A673 (cell line): ENCODE measurements around the gene GPR39. TPM values are rescaled to one million over a fixed set of nuclear protein-coding genes. Genes with fewer than 3 reads are reported as not detected.

Experiments
- BruUV-seq: library from RNA; stranded (reverse); fragments of 400-500 nt; replicated peaks from 2 replicates; lab custom pipeline; 2021; lab: Mats Ljungman, UMichigan
- CTCF ChIA-PET: fragments of 300-600 bp; sonication (Branson Sonifier 250); formaldehyde crosslinking; loops from one replicate; lab custom pipeline; 2022; ENCODE audit warnings: antibody characterized with exemption; lab: Charles Lee
- POLR2A ChIA-PET: fragments of 300-600 bp; sonication (Branson Sonifier 250); formaldehyde crosslinking; loops from one replicate; lab custom pipeline; 2022; ENCODE audit warnings: antibody characterized with exemption; ENCODE audit not compliant: low non-redundant PET; lab: Charles Lee
- DNase-seq: peaks from one replicate; pipeline ENCODE4 v3.0.0-alpha.2; 2015; ENCODE audit warnings: low spot score
- H3K27ac ChIP-seq: fragments of 200-600 bp; sonication (generic); 2 replicates; pipeline ENCODE4 v1.5.1; 2016; ENCODE audit warnings: mixed run types, low read depth, mild to moderate bottlenecking, mixed read lengths, antibody characterized with exemption, low read length; ENCODE audit not compliant: poor library complexity, severe bottlenecking
- H3K27me3 ChIP-seq: fragments of 200-600 bp; sonication (generic); replicated peaks from 2 replicates; pipeline ENCODE4 v1.6.1; 2017; ENCODE audit warnings: mixed run types, low read depth, mild to moderate bottlenecking, mixed read lengths, antibody characterized with exemption, low read length; ENCODE audit not compliant: insufficient read depth, poor library complexity
- H3K36me3 ChIP-seq: fragments of 200-600 bp; sonication (generic); 2 replicates; pipeline ENCODE4 v1.6.1; 2016; ENCODE audit warnings: mixed run types, mild to moderate bottlenecking, mixed read lengths, antibody characterized with exemption, low read length; ENCODE audit not compliant: insufficient read depth, poor library complexity, severe bottlenecking
- H3K4me1 ChIP-seq: fragments of 200-600 bp; sonication (generic); 2 replicates; pipeline ENCODE4 v1.6.1; 2017; ENCODE audit warnings: mixed run types, mild to moderate bottlenecking, mixed read lengths, antibody characterized with exemption, low read length; ENCODE audit not compliant: insufficient read depth, poor library complexity, severe bottlenecking
- H3K4me3 ChIP-seq: fragments of 200-600 bp; sonication (generic); 2 replicates; pipeline ENCODE4 v1.5.1; 2016; ENCODE audit warnings: low read depth, mixed run types, mild to moderate bottlenecking, mixed read lengths, low read length; ENCODE audit not compliant: poor library complexity, severe bottlenecking
- H3K9me3 ChIP-seq: fragments of 200-600 bp; sonication (generic); 2 replicates; pipeline ENCODE4 v1.6.1; 2016; ENCODE audit warnings: mixed run types, low read depth, mild to moderate bottlenecking, mixed read lengths, antibody characterized with exemption, low read length; ENCODE audit not compliant: poor library complexity, severe bottlenecking
- CTCF ChIP-seq: fragments of 300-800, 200-600 bp; sonication (generic); conservative IDR thresholded peaks from 2 replicates; pipeline ENCODE4 v1.5.1; 2017; ENCODE audit warnings: low read depth, mild to moderate bottlenecking, antibody characterized with exemption, low read length, moderate library complexity, mixed read lengths
- EZH2 ChIP-seq: fragments of 200-600 bp; sonication (generic); IDR thresholded peaks from 2 replicates; pipeline ENCODE4 v1.6.1; 2017; ENCODE audit warnings: borderline replicate concordance, low read depth, mild to moderate bottlenecking, mixed read lengths, antibody characterized with exemption, low read length; ENCODE audit not compliant: poor library complexity, severe bottlenecking
- intact Hi-C: fragments of 100-400 bp; cut with micrococcal nuclease; formaldehyde crosslinking; loops from one replicate; pipeline ENCODE4 v1.10.0; 2022; ENCODE audit not compliant: unreplicated experiment
- total RNA-seq: library from RNA; stranded (reverse); gene quantifications from 2 replicates; pipeline ENCODE4 v1.2.3, GENCODE V29; 2021

GPR39 gene
- total RNA-seq, 1 experiment from 2014 or later, result 3.6 TPM

DNA sequence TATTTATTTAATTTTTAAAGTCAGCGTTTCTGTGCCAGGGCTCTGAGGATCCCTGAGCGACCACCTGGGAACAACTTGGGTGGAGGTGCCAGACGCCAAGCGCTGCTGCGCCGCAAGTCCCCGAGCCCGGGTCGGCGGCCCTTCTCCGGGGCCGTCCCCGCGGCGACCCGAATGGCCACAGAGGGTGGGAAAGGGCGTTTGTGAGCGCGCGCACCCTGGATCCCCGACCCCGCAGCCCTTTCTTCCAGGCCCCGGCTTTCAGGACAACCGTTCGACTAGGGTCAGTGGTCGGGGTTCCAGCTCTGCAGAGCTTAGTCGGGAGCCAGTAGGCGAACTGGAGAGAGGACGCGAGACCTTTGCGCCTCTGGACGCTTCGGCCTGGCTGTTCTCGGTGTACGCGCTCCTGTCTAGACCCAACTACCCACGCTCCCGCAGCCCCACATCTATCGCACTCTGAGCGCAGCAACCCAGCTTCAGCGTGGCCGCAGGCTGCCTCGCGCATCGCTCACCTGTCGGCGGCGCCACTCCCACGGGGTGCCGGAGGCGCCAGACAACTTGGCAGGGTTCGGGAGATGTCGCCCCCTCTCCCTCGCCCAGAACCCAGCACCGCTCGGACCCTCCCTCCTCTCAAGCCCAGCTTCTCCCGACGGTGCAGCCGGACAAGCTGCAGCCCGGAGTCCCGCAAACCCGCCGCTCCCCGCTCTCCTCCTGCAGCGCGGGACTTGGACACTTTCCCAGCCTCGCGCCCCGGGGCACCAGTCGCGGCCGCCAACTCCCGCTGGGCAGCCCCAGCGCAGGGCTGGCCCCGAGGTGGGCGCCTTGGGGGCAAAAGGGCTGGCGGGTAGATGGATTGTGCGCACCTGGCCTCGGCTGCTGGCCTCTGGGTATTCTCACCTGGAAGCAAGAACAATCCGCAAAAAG is 252.6 kb downstream of the GPR39 start:
- DNase-seq, result peak; percentile 24
- Histone ChIP-seq H3K27ac (no peak overlapping the region), H3K27me3 (no peaks in the 10 kb centered on the region), H3K36me3 (no peaks in the 10 kb centered on the region), H3K9me3 (no peaks in the 10 kb centered on the region), H3K4me1 (peaks cover 38% of the 10 kb centered on the region), H3K4me3 (peak overlapping the region; percentile 68)
- BruUV-seq, result no TSS peak
- ChIA-PET CTCF (interaction anchor here (1.0 to 1.4 kb wide), 4 partner anchors 11 to 1175 kb away, joined by 3 to 4 read pairs (median 3); no protein-coding TSS in a partner anchor), POLR2A (no interaction called here)
- TF ChIP-seq EZH2 (no peak), CTCF (peak; percentile 37; the same call in 1 of the 2 replicates)
- intact Hi-C loops, result loop anchor here (5.0 to 10.0 kb wide), 3 partner anchors 122 to 503 kb away; no protein-coding TSS in a partner anchor

- H3K36me3 ChIP-seq, result no peaks in the 10 kb centered on the region
- POLR2A ChIA-PET, result no interaction called here
- H3K9me3 ChIP-seq, result no peaks in the 10 kb centered on the region
- peak within 1 kb of the TSS; percentile 68 for H3K4me3 ChIP-seq
- no peak for TF ChIP-seq EZH2
- no peak for TF ChIP-seq CTCF
- no TSS peak for BruUV-seq
- intact Hi-C loops, result loop anchor here (5.0 to 10.0 kb wide), 8 partner anchors 123 to 1175 kb away; no protein-coding TSS in a partner anchor
- peak; percentile 67 for DNase-seq
- CTCF ChIA-PET, result interaction anchor here (1.0 to 1.4 kb wide), 2 partner anchors 11 to 1174 kb away, joined by 3 to 4 read pairs; no protein-coding TSS in a partner anchor
- peaks cover 38% of the 10 kb centered on the region for H3K4me1 ChIP-seq
- H3K27ac ChIP-seq, result peak within 1 kb of the TSS; percentile 21
- H3K27me3 ChIP-seq, result no peaks in the 10 kb centered on the region
These were observed 253.4 kb downstream of the GPR39 start, which contains the start of gene LYPD1 for GRCh38 chr2:132669908-132670495. Gene LYPD1, minus strand, starts transcription at chr2:132670205. Its CDS starts 273 bp downstream, at chr2:132669932.

- peak; percentile 55 for DNase-seq
- Histone ChIP-seq H3K27me3 (no peaks in the 10 kb centered on the region), H3K4me1 (peaks cover 38% of the 10 kb centered on the region), H3K36me3 (no peaks in the 10 kb centered on the region), H3K9me3 (no peaks in the 10 kb centered on the region), H3K27ac (peak overlapping the region; percentile 21), H3K4me3 (peak overlapping the region; percentile 68)
- intact Hi-C loops, result loop anchor here (5.0 to 10.0 kb wide), 5 partner anchors 304 to 1174 kb away; no protein-coding TSS in a partner anchor
- BruUV-seq, result no TSS peak
- CTCF ChIA-PET, result interaction anchor here (0.6 to 1.4 kb wide), 2 partner anchors 595 to 1174 kb away, joined by 4 to 5 read pairs; no protein-coding TSS in a partner anchor
- POLR2A ChIA-PET, result no interaction called here
- TF ChIP-seq EZH2, result no peak
- TF ChIP-seq CTCF, result no peak
These were observed 254.0 kb downstream of the GPR39 start for GRCh38 chr2:132670496-132671150.
